Keratinocyte (primary cell): Measurements from ENCODE around the gene PRKAB1. TPM values are rescaled to one million over a fixed set of nuclear protein-coding genes. Genes with fewer than 3 reads are reported as not detected.

ENCODE experiments used
- DNase-seq: peaks from one replicate; pipeline ENCODE4 v3.0.0-alpha.2; 2011; ENCODE audit warnings: low read depth, missing footprints, low spot score
- FAIRE-seq: peaks from 2 replicates; lab custom pipeline; 2011; peaks lifted over from hg19 to GRCh38; lab: Jason Lieb, UNC
- H2AFZ ChIP-seq: 2 replicates; pipeline ENCODE4 v1.6.0; 2012; ENCODE audit warnings: low read length, control low read depth, inconsistent platforms; ENCODE audit not compliant: control insufficient read depth
- H3K27ac ChIP-seq: 2 replicates; pipeline ENCODE4 v1.5.1; 2011; ENCODE audit warnings: low read length; ENCODE audit not compliant: control insufficient read depth, insufficient read depth
- H3K27me3 ChIP-seq: 3 replicates; pipeline ENCODE4 v1.6.0; 2011; ENCODE audit warnings: low read length; ENCODE audit not compliant: control insufficient read depth, insufficient read depth; ENCODE audit errors: extremely low read depth
- H3K36me3 ChIP-seq, 2 experiments: 2 replicates in 1 of 2; 3 replicates in 1 of 2; pipeline ENCODE4 v1.5.1; 2011; ENCODE audit warnings: low read length in 2 of 2, mild to moderate bottlenecking in 1 of 2; ENCODE audit not compliant: control insufficient read depth in 2 of 2, insufficient read depth in 2 of 2; ENCODE audit errors: extremely low read depth in 1 of 2
- H3K4me1 ChIP-seq: 3 replicates; pipeline ENCODE4 v1.5.1; 2011; ENCODE audit warnings: low read length; ENCODE audit not compliant: control insufficient read depth, insufficient read depth; ENCODE audit errors: extremely low read depth
- H3K4me2 ChIP-seq: 3 replicates; pipeline ENCODE4 v1.6.0; 2011; ENCODE audit warnings: low read depth, low read length; ENCODE audit not compliant: control insufficient read depth, insufficient read depth; ENCODE audit errors: extremely low read depth
- H3K4me3 ChIP-seq, 3 experiments: fragments of 200-600 bp in 1 of 3; sonication (generic) in 1 of 3; 2 replicates in 2 of 3; 3 replicates in 1 of 3; pipeline ENCODE4 v1.5.1; 2011 to 2016; ENCODE audit warnings: low read length in 3 of 3, mild to moderate bottlenecking in 3 of 3, control low read depth in 2 of 3, inconsistent platforms in 1 of 3, low read depth in 1 of 3, mixed read lengths in 1 of 3, mixed run types in 1 of 3, moderate library complexity in 1 of 3; ENCODE audit not compliant: control insufficient read depth in 2 of 3, insufficient read depth in 2 of 3; ENCODE audit errors: extremely low read depth in 1 of 3
- H3K79me2 ChIP-seq: 2 replicates; pipeline ENCODE4 v1.6.0; 2012; ENCODE audit warnings: low read length; ENCODE audit not compliant: control insufficient read depth, insufficient read depth
- H3K9ac ChIP-seq: 3 replicates; pipeline ENCODE4 v1.6.0; 2011; ENCODE audit warnings: low read length; ENCODE audit not compliant: control insufficient read depth, insufficient read depth; ENCODE audit errors: extremely low read depth
- H3K9me1 ChIP-seq: 3 replicates; pipeline ENCODE4 v1.6.0; 2011; ENCODE audit warnings: low read length; ENCODE audit not compliant: control insufficient read depth, insufficient read depth; ENCODE audit errors: extremely low read depth
- H3K9me3 ChIP-seq: 2 replicates; pipeline ENCODE4 v1.5.1; 2012; ENCODE audit warnings: low read depth, low read length; ENCODE audit not compliant: control insufficient read depth
- H4K20me1 ChIP-seq: 3 replicates; pipeline ENCODE4 v1.6.0; 2011; ENCODE audit warnings: low read length; ENCODE audit not compliant: control insufficient read depth, insufficient read depth; ENCODE audit errors: extremely low read depth
- EZH2 ChIP-seq: IDR thresholded peaks from one replicate; pipeline ENCODE4 v1.6.1; 2012; ENCODE audit warnings: inconsistent platforms, mild to moderate bottlenecking, low read length, moderate library complexity
- dilution Hi-C: fragments of 300-500 bp; cut with MboI; formaldehyde crosslinking; loops from one replicate; pipeline ENCODE4 v1.7.0; 2020; ENCODE audit warnings: low sequenced_read_pairs; ENCODE audit not compliant: extremely low pct_ligation_motif_present
- polyA plus RNA-seq, 5 experiments: library from polyadenylated mRNA; depleted of rRNA in 3 of 5; stranded (reverse) in 3 of 5; stranded (forward) in 1 of 5; unstranded in 1 of 5; fragments of >200 nt; gene quantifications; 1 replicate in 1 of 5; 2 replicates in 3 of 5; 3 replicates in 1 of 5; pipeline versions ENCODE4 v1.2.1 to v1.2.3, GENCODE V29; 2011 to 2012; ENCODE audit warnings: missing spikeins in 2 of 5, low read depth in 1 of 5, low replicate concordance in 1 of 5
- TF ChIP-seq, protein P1 (sequence below), 3 experiments: IDR thresholded peaks in 1 of 3; conservative IDR thresholded peaks in 1 of 3; optimal IDR thresholded peaks in 1 of 3; 2 replicates in 2 of 3; 3 replicates in 1 of 3; pipeline versions ENCODE3 to v1.5.1; 2011; ENCODE audit warnings: low read length in 3 of 3, mild to moderate bottlenecking in 3 of 3, moderate library complexity in 2 of 3, control low read depth in 1 of 3, inconsistent platforms in 1 of 3; ENCODE audit not compliant: insufficient read depth in 2 of 3; ENCODE audit errors: extremely low read depth in 1 of 3

PRKAB1 gene
- polyA plus RNA-seq, 1 donor (not counting 4 experiments of a cell fraction or from before 2014, with no cell fraction given): 22.0 TPM

DNA sequence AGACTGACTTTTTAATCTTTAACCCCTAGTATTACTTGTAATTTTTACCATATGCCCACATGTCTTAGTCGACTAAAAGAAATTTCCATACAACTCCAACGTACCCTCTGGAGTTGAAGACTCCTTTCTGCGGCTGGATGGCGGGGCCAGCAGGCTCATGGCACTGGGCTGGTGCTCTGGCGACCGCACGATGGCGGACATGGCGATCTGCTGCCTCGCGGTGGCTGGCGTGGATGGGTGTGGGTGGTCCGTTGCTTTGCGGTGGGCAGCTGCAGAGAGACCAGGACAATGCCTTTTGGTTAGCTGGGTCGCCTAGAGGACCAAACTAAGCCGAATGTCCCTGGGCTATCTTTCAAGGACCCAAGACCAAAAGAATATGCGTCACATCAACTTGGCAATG is 50.2 kb downstream of the PRKAB1 start:
- H4K20me1 ChIP-seq: no peaks in the 10 kb centered on the region
- DNase-seq: no peak
- H3K4me1 ChIP-seq: peaks cover 15% of the 10 kb centered on the region
- dilution Hi-C loops: no loop called here
- H3K27ac ChIP-seq: no peak overlapping the region
- no peak for FAIRE-seq
- H3K4me2 ChIP-seq: no peak overlapping the region
- no peak overlapping the region for H3K9ac ChIP-seq
- H3K36me3 ChIP-seq: peaks cover 0 to 18% of the 10 kb centered on the region in 2 experiments
- TF ChIP-seq, protein P1, sequence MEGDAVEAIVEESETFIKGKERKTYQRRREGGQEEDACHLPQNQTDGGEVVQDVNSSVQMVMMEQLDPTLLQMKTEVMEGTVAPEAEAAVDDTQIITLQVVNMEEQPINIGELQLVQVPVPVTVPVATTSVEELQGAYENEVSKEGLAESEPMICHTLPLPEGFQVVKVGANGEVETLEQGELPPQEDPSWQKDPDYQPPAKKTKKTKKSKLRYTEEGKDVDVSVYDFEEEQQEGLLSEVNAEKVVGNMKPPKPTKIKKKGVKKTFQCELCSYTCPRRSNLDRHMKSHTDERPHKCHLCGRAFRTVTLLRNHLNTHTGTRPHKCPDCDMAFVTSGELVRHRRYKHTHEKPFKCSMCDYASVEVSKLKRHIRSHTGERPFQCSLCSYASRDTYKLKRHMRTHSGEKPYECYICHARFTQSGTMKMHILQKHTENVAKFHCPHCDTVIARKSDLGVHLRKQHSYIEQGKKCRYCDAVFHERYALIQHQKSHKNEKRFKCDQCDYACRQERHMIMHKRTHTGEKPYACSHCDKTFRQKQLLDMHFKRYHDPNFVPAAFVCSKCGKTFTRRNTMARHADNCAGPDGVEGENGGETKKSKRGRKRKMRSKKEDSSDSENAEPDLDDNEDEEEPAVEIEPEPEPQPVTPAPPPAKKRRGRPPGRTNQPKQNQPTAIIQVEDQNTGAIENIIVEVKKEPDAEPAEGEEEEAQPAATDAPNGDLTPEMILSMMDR (optimal IDR thresholded peaks at IDR 0.05 in 1 of 3, IDR thresholded peaks at IDR 0.05 in 1 of 3, conservative IDR thresholded peaks at IDR 0.05 in 1 of 3; ENCODE audit: extremely low read depth in 1 of 3, insufficient read depth in 2 of 3, low read length in 3 of 3): no peak
- no peak for TF ChIP-seq EZH2
- no peaks in the 10 kb centered on the region for H3K79me2 ChIP-seq
- H3K9me1 ChIP-seq: no peaks in the 10 kb centered on the region
- H2AFZ ChIP-seq: no peak overlapping the region
- H3K9me3 ChIP-seq: no peaks in the 10 kb centered on the region
- H3K4me3 ChIP-seq: no peak overlapping the region
- H3K27me3 ChIP-seq: no peaks in the 10 kb centered on the region

GRCh38 chr12:119720349-119720748 is 52.4 kb downstream of the PRKAB1 start:
- Histone ChIP-seq H3K9me1 (no peaks in the 10 kb centered on the region), H2AFZ (no peak overlapping the region), H3K9ac (no peak overlapping the region), H3K79me2 (no peaks in the 10 kb centered on the region), H3K27me3 (no peaks in the 10 kb centered on the region), H4K20me1 (no peaks in the 10 kb centered on the region), H3K4me2 (no peak overlapping the region), H3K36me3 (peaks cover 0 to 3% of the 10 kb centered on the region in 2 experiments), H3K4me1 (peaks cover 14% of the 10 kb centered on the region), H3K27ac (no peak overlapping the region), H3K9me3 (no peaks in the 10 kb centered on the region), H3K4me3 (no peak overlapping the region)
- DNase-seq (no peak), FAIRE-seq (no peak)
- TF ChIP-seq EZH2: no peak
- TF ChIP-seq, protein P1 (optimal IDR thresholded peaks at IDR 0.05 in 1 of 3, IDR thresholded peaks at IDR 0.05 in 1 of 3, conservative IDR thresholded peaks at IDR 0.05 in 1 of 3; ENCODE audit: extremely low read depth in 1 of 3, insufficient read depth in 2 of 3, low read length in 3 of 3): no peak
- dilution Hi-C loops: no loop called here
